Measurements from ENCODE around the gene RAD9A. TPM values are rescaled to one million over a fixed set of nuclear protein-coding genes. Genes with fewer than 3 reads are reported as not detected.

RAD9A gene
- total RNA-seq, 4 donors from 2014 or later: 37.0 to 73.4 (median 61.6) TPM

DNA sequence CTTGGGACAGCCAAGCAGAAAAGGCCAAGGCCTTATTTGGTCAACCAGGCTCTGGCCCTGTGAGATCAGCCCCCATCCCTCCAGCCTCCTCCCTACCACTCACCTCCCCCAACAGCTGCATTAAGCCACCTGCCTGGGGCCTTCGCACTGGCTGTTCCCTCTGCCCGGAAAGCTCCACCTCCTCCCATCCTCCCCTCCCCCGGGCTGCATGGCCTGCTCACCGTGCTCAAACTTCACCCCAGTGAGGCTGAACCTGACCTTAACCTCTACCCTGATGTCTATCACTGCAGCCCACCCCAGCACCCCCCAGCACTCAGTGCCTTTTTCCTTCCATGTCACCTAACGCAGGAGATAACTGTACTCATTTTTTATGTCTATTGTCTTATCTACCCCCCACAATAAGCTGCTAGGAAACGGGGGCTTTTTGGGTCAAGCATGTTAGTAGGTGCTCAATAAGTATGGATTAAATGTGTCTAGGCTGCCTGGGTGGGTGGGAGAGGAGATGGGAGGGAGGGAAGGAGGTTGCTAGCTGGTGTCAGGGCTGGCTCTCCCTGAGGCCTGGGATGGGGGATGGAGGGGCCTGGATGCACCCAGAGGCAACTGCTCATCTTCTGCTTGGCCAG, 44.8 kb downstream of the RAD9A start:
- Histone ChIP-seq H3K9me3 (no peaks in the 10 kb centered on the region), H3K4me1 (peaks cover 0 to 58% (median 28%) of the 10 kb centered on the region in 4 donors), H3K27ac (peak overlapping the region; percentile 83 to 99 (median 88)), H3K4me3 (peak overlapping the region; percentile 49 to 81 (median 64)), H3K36me3 (peaks cover 0 to 92% (median 0%) of the 10 kb centered on the region in 3 donors), H3K27me3 (no peaks in the 10 kb centered on the region)
- peak in 2 of 3 donors; percentile 87 to 89 for DNase-seq
- no peak for TF ChIP-seq POLR2A (IDR thresholded peaks at IDR 0.05)
- TF ChIP-seq, protein P1, sequence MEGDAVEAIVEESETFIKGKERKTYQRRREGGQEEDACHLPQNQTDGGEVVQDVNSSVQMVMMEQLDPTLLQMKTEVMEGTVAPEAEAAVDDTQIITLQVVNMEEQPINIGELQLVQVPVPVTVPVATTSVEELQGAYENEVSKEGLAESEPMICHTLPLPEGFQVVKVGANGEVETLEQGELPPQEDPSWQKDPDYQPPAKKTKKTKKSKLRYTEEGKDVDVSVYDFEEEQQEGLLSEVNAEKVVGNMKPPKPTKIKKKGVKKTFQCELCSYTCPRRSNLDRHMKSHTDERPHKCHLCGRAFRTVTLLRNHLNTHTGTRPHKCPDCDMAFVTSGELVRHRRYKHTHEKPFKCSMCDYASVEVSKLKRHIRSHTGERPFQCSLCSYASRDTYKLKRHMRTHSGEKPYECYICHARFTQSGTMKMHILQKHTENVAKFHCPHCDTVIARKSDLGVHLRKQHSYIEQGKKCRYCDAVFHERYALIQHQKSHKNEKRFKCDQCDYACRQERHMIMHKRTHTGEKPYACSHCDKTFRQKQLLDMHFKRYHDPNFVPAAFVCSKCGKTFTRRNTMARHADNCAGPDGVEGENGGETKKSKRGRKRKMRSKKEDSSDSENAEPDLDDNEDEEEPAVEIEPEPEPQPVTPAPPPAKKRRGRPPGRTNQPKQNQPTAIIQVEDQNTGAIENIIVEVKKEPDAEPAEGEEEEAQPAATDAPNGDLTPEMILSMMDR (IDR thresholded peaks at IDR 0.05): no peak

DNA sequence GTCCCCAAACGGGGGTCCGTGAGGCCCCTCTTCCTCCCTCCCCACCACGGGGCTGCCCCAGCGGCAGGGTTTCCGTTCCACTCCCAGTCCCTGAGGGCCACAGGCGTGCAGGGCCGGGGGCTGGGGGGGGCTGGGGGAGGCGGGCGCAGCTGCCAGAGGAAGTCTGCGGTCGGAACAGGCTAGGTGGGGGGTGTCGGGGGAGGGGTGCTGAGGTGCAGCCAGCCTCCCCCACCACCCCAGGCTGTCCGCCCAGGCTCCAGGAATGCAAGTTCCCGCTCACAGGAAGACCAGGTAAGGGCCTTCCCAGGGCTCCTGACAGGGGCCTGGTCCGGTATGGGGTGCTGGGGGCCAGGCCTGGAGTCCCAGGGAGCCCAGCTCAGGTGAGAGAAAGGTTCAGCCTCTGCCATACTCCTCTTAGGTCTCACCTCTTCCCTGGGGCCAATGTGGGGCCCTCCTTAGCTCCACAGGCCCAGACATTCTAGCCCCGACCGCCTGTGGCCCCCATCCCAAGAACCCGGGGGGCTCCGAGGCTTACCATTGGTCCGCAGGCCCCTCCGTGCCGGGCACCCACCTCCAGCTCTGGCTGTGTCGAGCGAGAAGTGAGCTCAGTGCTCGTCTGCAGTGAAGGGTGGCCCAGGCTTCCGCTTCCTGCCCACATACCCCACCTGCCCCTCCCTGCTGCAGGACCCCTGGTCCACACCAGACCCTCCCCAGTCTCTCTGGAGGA, 45.5 kb downstream of the RAD9A start, which contains the start of gene PTPRCAP:
TSS of gene PTPRCAP (minus strand) at position 601 of the 727 bp plus-strand sequence. CDS start at position 538, 63 bp downstream.
- Histone ChIP-seq H3K4me3 (peak within 1 kb of the TSS; percentile 49 to 81 (median 64)), H3K4me1 (peaks cover 0 to 58% (median 34%) of the 10 kb centered on the region in 4 donors), H3K27me3 (no peaks in the 10 kb centered on the region), H3K36me3 (peaks cover 0 to 89% (median 0%) of the 10 kb centered on the region in 3 donors), H3K9me3 (no peaks in the 10 kb centered on the region), H3K27ac (peak within 1 kb of the TSS; percentile 83 to 99 (median 88))
- peak in 2 of 3 donors; percentile 93 for DNase-seq
- TF ChIP-seq, protein P1 (IDR thresholded peaks at IDR 0.05): no peak
- peak; percentile 20 to 43 for TF ChIP-seq POLR2A (IDR thresholded peaks at IDR 0.05)

DNA sequence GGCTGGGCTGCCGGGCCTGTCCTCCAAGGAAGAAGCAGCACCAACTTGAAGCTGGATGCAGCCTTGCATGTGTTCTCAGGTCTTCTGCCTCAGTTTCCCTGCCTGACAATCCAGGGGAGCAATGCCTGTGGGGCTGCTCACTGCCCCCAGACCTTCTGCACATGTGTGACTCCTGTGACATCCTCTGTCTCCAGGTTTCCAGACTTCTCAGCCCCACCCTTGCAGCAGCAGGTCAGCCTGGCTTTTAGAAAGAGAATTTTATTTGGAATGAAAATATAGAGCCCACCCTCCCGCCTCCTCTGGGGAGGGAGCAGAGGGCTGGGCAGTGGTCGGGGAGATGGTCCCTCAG, 46.0 kb downstream of the RAD9A start:
- DNase-seq: no peak
- H3K9me3 ChIP-seq: no peaks in the 10 kb centered on the region
- peaks cover 0 to 84% (median 0%) of the 10 kb centered on the region in 3 donors for H3K36me3 ChIP-seq
- TF ChIP-seq, protein P1 (IDR thresholded peaks at IDR 0.05): no peak
- TF ChIP-seq POLR2A (IDR thresholded peaks at IDR 0.05): no peak
- H3K27me3 ChIP-seq: no peaks in the 10 kb centered on the region
- H3K27ac ChIP-seq: peak overlapping the region; percentile 83 to 99 (median 88)
- peak overlapping the region; percentile 49 to 81 (median 64) for H3K4me3 ChIP-seq
- H3K4me1 ChIP-seq: peaks cover 0 to 64% (median 39%) of the 10 kb centered on the region in 4 donors

DNA sequence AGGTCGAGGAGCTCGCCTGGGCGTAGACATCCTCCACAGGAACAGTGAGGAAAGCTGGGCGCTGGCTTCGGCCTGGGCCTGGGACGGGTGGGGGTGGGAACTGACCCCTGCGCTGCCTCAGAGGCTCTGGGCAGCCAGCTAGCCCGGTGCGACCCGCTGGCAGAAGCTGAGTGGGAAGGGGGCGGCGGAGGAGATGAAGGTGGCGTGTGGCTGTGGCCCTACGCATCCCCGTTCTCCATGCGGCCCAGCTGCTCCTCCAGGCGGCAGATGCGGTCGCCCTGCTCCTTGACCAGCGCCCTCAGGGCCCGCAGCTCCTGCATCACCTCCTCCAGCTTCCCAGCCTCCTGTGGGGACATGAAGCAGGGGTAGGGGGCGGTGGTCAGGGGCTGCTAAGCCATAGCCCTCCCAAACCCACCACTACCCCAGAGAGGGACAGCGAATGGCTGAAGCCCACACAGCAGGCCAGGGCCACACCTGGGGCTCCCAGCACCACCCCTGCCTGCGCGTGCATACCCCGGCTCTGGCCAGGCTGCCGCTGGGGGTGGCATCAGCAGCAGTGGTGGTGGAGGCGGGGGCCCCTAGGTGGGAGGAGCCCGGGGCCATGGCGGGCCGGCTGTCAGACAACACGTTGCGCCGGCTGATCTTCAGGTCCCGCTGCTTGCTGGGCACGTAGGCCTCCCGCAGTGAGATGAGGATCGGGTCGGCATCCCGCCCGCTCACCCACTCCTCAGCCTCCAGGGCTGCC, 46.5 kb downstream of the RAD9A start:
- peaks cover 0 to 78% (median 0%) of the 10 kb centered on the region in 3 donors for H3K36me3 ChIP-seq
- no peaks in the 10 kb centered on the region for H3K27me3 ChIP-seq
- peak overlapping the region; percentile 49 to 81 (median 64) for H3K4me3 ChIP-seq
- TF ChIP-seq, protein P1 (IDR thresholded peaks at IDR 0.05): no peak
- TF ChIP-seq POLR2A (IDR thresholded peaks at IDR 0.05): peak in 1 of 2 donors; percentile 10
- H3K27ac ChIP-seq: peak overlapping the region; percentile 83 to 99 (median 88)
- no peaks in the 10 kb centered on the region for H3K9me3 ChIP-seq
- peak in 2 of 3 donors; percentile 89 to 91 for DNase-seq
- peaks cover 0 to 65% (median 40%) of the 10 kb centered on the region in 4 donors for H3K4me1 ChIP-seq
